T1000 (cell line): ENCODE data around the gene CIB1.
A peak's percentile ranks its signal among the peaks of the same experiment; 100 is the strongest.

ENCODE experiments used
- DNase-seq: peaks from one replicate; lab custom pipeline; 2025; ENCODE audit warnings: mixed read lengths; lab: John Stamatoyannopoulos, UW

Gene CIB1

GRCh38 chr15:90214553-90215196 is 19.1 kb downstream of the CIB1 start:
- DNase-seq: no peak

- no peak for DNase-seq
Measured at GRCh38 chr15:90213818-90214204, 19.9 kb downstream of the CIB1 start.

GRCh38 chr15:90213122-90213817 is 20.5 kb downstream of the CIB1 start:
- DNase-seq: no peak

GRCh38 chr15:90212221-90213098 is 21.3 kb downstream of the CIB1 start:
- DNase-seq: no peak

- DNase-seq: peak; percentile 47
Measured at GRCh38 chr15:90211440-90212143, 22.1 kb downstream of the CIB1 start.

GRCh38 chr15:90211009-90211408 is 22.7 kb downstream of the CIB1 start:
- no peak for DNase-seq

- DNase-seq: no peak
Measured at GRCh38 chr15:90210593-90210992, 23.1 kb downstream of the CIB1 start.

GRCh38 chr15:90209591-90209990 is 24.1 kb downstream of the CIB1 start:
- no peak for DNase-seq

GRCh38 chr15:90208356-90208755 is 25.4 kb downstream of the CIB1 start:
- DNase-seq: no peak

GRCh38 chr15:90207252-90207651 is 26.5 kb downstream of the CIB1 start:
- DNase-seq: no peak

GRCh38 chr15:90205886-90206285 is 27.9 kb downstream of the CIB1 start:
- no peak for DNase-seq

- no peak for DNase-seq
Measured at GRCh38 chr15:90205050-90205848, 28.5 kb downstream of the CIB1 start.

- peak; percentile 18 for DNase-seq
Measured at GRCh38 chr15:90203922-90204321, 29.8 kb downstream of the CIB1 start.

GRCh38 chr15:90203473-90203872 is 30.3 kb downstream of the CIB1 start:
- no peak for DNase-seq

GRCh38 chr15:90202929-90203328 is 30.8 kb downstream of the CIB1 start:
- DNase-seq: no peak

- DNase-seq: no peak
Measured at GRCh38 chr15:90201944-90202375, 31.8 kb downstream of the CIB1 start.

GRCh38 chr15:90201130-90201943 is 32.4 kb downstream of the CIB1 start, which contains the start of gene SEMA4B:
Gene SEMA4B (plus strand): TSS chr15:90201330. CDS start chr15:90201579, 249 bp downstream.
- peak; percentile 23 for DNase-seq

GRCh38 chr15:90200534-90201129 is 33.1 kb downstream of the CIB1 start:
- DNase-seq: no peak

GRCh38 chr15:90194655-90195054 is 39.1 kb downstream of the CIB1 start:
- DNase-seq: no peak
